Suprapubic skin (tissue), 4 donors: ENCODE results near the gene OR2AT4. TPM values are rescaled to one million over a fixed set of nuclear protein-coding genes. Genes with fewer than 3 reads are reported as not detected.

ENCODE experiments used
- DNase-seq, 2 donors: peaks; one replicate each; pipeline ENCODE4 v3.0.0-alpha.2; 2019; ENCODE audit warnings: low spot score in 2 of 2
- H3K27ac ChIP-seq: fragments of 200-600 bp; sonication (generic); one replicate; pipeline ENCODE4 v1.5.1; 2019
- H3K27me3 ChIP-seq: fragments of 200-600 bp; sonication (generic); one replicate; pipeline ENCODE4 v1.5.1; 2019
- H3K36me3 ChIP-seq: fragments of 200-600 bp; sonication (generic); one replicate; pipeline ENCODE4 v1.5.1; 2019
- H3K4me1 ChIP-seq: fragments of 200-600 bp; sonication (generic); one replicate; pipeline ENCODE4 v1.5.1; 2019
- H3K4me3 ChIP-seq: fragments of 200-600 bp; sonication (generic); one replicate; pipeline ENCODE4 v1.5.1; 2019; ENCODE audit warnings: mild to moderate bottlenecking
- H3K9me3 ChIP-seq: fragments of 200-600 bp; sonication (generic); one replicate; pipeline ENCODE4 v1.5.1; 2019
- EP300 ChIP-seq: sonication (generic); formaldehyde crosslinking; IDR thresholded peaks from one replicate; pipeline ENCODE4 v1.6.1; 2017; ENCODE audit warnings: antibody characterized with exemption
- POLR2A ChIP-seq, 2 donors: fragments of 450-650 bp; IDR thresholded peaks; one replicate each; pipeline ENCODE4 v1.6.1; 2017; ENCODE audit warnings: antibody characterized with exemption in 2 of 2, mild to moderate bottlenecking in 2 of 2, moderate library complexity in 2 of 2
- POLR2AphosphoS5 ChIP-seq, 3 donors: sonication (generic); formaldehyde crosslinking; IDR thresholded peaks; one replicate each; pipeline ENCODE4 v1.6.1; 2017; ENCODE audit warnings: antibody characterized with exemption in 3 of 3
- WGBS: methylation state at CpG from one replicate; pipeline ENCODE4 v1.1.5; 2018; 5-methylcytosine and 5-hydroxymethylcytosine counted together
- total RNA-seq, 4 donors: library from RNA; depleted of rRNA; stranded (reverse); fragments of >200 nt; gene quantifications; one replicate each; pipeline ENCODE4 v1.1.0, GENCODE V29; 2016
- TF ChIP-seq, protein P1 (sequence below), 2 donors: fragments of 200-600 bp in 1 of 2; fragments of 450-650 bp in 1 of 2; sonication (generic) in 1 of 2; IDR thresholded peaks; one replicate each; pipeline ENCODE4 v1.5.1; 2016 to 2019; ENCODE audit warnings: antibody characterized with exemption in 2 of 2, mild to moderate bottlenecking in 1 of 2, moderate library complexity in 1 of 2

The OR2AT4 gene
- total RNA-seq, 4 donors from 2014 or later: not detected

DNA sequence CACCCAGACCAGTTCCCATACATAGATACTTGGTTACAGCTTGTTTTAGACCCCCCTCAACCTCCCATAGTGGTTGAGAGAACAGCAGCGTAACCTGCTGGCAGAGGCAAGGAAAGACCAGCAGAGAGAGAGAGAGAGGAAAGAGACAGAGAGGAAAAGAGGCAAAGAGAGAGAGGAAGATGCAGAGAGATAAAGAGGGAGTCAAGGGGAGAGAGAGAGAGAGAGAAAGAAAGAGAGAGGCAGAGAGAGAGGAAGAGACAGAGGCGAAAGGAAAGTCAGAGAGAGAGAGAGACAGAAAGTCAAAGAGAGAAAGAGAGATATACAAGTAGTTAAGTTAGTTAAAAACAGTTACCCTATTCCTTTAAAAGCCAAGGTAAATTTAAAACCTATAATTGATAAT, 55.4 kb downstream of the OR2AT4 start:
- no peak for DNase-seq
- WGBS: 89% methylated on average over 2 of the region's 2 CpGs
- Histone ChIP-seq H3K36me3 (no peaks in the 10 kb centered on the region), H3K4me3 (no peak overlapping the region), H3K4me1 (no peaks in the 10 kb centered on the region), H3K27ac (no peak overlapping the region), H3K27me3 (no peaks in the 10 kb centered on the region), H3K9me3 (no peaks in the 10 kb centered on the region)
- TF ChIP-seq, protein P1, sequence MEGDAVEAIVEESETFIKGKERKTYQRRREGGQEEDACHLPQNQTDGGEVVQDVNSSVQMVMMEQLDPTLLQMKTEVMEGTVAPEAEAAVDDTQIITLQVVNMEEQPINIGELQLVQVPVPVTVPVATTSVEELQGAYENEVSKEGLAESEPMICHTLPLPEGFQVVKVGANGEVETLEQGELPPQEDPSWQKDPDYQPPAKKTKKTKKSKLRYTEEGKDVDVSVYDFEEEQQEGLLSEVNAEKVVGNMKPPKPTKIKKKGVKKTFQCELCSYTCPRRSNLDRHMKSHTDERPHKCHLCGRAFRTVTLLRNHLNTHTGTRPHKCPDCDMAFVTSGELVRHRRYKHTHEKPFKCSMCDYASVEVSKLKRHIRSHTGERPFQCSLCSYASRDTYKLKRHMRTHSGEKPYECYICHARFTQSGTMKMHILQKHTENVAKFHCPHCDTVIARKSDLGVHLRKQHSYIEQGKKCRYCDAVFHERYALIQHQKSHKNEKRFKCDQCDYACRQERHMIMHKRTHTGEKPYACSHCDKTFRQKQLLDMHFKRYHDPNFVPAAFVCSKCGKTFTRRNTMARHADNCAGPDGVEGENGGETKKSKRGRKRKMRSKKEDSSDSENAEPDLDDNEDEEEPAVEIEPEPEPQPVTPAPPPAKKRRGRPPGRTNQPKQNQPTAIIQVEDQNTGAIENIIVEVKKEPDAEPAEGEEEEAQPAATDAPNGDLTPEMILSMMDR (IDR thresholded peaks at IDR 0.05): no peak
- TF ChIP-seq EP300: no peak
- TF ChIP-seq POLR2AphosphoS5 (IDR thresholded peaks at IDR 0.05): no peak
- TF ChIP-seq POLR2A (IDR thresholded peaks at IDR 0.05): no peak

DNA sequence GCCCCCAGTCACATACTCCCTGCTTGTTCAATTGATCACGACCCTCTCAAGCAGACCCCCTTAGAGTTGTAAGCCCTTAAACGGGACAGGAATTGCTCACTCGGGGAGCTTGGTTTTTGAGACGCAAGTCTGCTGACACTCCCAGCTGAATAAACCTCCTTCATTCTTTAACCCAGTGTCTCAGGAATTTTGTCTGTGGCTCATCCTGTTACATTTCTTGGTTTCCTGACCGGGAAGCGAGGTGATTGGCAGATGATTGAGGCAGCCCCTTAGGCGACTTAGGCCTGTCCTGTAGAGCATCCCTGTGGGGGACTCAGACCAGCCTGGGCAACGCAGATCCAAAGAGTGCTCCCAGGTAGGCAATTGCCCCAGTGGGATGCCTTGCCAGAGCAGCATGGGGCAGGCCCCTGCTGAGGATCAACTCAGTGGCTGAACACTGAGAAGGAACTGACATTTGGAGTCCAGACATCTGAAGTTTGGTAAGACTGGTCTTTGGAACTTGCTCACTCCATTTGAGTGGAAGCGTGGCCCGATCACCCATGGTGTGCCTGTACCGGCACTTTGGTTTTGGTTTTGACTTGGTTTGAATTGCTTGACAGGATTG, 56.4 kb downstream of the OR2AT4 start:
- H3K27ac ChIP-seq: no peak overlapping the region
- no peaks in the 10 kb centered on the region for H3K4me1 ChIP-seq
- TF ChIP-seq, protein P1 (IDR thresholded peaks at IDR 0.05): no peak
- TF ChIP-seq POLR2A (IDR thresholded peaks at IDR 0.05): no peak
- TF ChIP-seq EP300: no peak
- TF ChIP-seq POLR2AphosphoS5 (IDR thresholded peaks at IDR 0.05): no peak
- no peak overlapping the region for H3K4me3 ChIP-seq
- H3K27me3 ChIP-seq: no peaks in the 10 kb centered on the region
- whole genome bisulfite sequencing: 95% methylated on average over 11 of the region's 11 CpGs
- H3K36me3 ChIP-seq: no peaks in the 10 kb centered on the region
- DNase-seq: no peak
- H3K9me3 ChIP-seq: no peaks in the 10 kb centered on the region

DNA sequence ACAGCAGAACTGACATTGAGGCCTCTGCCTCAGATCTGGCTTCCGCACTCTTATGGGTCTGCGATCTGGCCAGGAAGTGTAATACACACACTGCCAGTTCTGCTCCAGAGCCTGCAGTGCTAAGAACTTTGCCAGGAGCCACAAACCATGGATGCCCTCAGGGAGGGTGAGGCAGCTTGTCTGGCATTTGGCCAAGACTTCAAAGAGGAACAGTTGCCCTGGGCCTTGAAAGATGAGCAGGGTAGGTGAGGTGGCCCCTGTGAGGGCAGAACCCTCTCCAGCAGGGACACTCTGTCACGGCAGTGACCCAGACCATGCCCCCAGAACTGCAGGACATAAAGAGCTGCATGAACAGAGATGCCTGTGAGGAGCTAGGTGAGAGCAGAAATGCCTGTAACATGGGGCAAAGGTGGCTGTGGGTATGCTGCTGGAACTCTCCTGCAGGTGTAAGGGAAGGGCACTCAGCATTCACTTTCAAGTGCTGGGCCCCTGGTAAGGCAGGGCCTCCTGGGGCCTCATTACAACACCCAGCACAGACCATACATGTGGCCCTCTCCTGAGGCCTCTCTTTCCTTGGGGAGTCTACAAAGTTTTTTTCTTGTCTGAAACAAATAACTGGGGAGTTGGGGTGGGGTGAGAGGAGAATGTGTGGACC, 60.6 kb downstream of the OR2AT4 start:
- no peak for DNase-seq
- no peak for TF ChIP-seq POLR2AphosphoS5 (IDR thresholded peaks at IDR 0.05)
- TF ChIP-seq POLR2A (IDR thresholded peaks at IDR 0.05): no peak
- TF ChIP-seq EP300: no peak
- TF ChIP-seq, protein P1 (IDR thresholded peaks at IDR 0.05): no peak
- 76% methylated on average over 3 of the region's 3 CpGs for WGBS

DNA sequence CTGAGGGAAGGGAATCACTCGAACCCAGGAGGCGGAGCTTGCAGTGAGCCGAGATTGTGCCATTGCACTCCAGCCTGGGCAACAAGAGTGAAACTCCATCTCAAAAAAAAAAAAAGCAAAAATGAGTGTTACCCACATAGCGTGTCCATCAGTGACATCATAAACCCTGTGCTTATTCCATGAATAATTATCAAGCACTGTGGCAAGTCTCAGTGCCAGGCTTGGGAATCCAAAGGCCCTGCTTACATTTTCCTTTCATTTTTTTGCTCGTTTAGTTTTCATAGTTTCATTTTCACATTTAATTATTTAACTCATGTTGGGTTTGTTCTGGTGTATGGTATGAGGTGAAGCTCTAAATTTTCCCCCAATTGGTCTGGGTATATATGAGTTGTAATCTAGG, 61.4 kb downstream of the OR2AT4 start:
- DNase-seq: no peak
- no peak overlapping the region for H3K4me3 ChIP-seq
- no peaks in the 10 kb centered on the region for H3K4me1 ChIP-seq
- WGBS: 84% methylated on average over 5 of the region's 5 CpGs
- TF ChIP-seq EP300 (no peak), POLR2A (IDR thresholded peaks at IDR 0.05) (no peak), POLR2AphosphoS5 (IDR thresholded peaks at IDR 0.05) (no peak)
- TF ChIP-seq, protein P1 (IDR thresholded peaks at IDR 0.05): no peak
- H3K9me3 ChIP-seq: no peaks in the 10 kb centered on the region
- H3K27me3 ChIP-seq: no peaks in the 10 kb centered on the region
- H3K27ac ChIP-seq: no peak overlapping the region
- H3K36me3 ChIP-seq: no peaks in the 10 kb centered on the region

More for the DNA sequence above, 60.6 kb downstream of the OR2AT4 start:
- H3K27ac ChIP-seq: no peak overlapping the region
- no peak overlapping the region for H3K4me3 ChIP-seq
- H3K36me3 ChIP-seq: no peaks in the 10 kb centered on the region
- no peaks in the 10 kb centered on the region for H3K27me3 ChIP-seq
- no peaks in the 10 kb centered on the region for H3K9me3 ChIP-seq
- H3K4me1 ChIP-seq: no peaks in the 10 kb centered on the region

DNA sequence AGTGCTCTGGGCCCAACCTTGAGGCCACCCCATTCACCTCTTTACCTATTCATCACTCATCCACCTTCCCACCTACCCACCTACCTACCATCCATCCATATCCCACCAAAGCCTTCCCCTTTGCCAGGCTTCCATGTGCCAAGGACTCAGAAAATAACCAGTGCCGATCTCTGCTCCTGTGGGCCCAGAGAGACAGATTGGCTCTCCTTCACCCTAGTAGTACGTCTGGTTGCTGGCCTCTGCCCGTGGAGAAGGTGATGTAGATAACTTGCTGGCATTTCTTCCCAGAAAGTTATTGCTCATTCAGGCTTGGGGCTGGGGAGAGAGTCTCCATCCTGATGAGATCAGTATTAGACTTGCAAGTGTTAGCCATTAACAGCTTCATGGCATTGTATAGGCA, 62.8 kb downstream of the OR2AT4 start:
- Histone ChIP-seq H3K27ac (no peak overlapping the region), H3K4me3 (no peak overlapping the region), H3K9me3 (no peaks in the 10 kb centered on the region), H3K36me3 (no peaks in the 10 kb centered on the region), H3K4me1 (no peaks in the 10 kb centered on the region), H3K27me3 (no peaks in the 10 kb centered on the region)
- no peak for DNase-seq
- WGBS: 91% methylated on average over 3 of the region's 3 CpGs
- TF ChIP-seq, protein P1 (IDR thresholded peaks at IDR 0.05): no peak
- TF ChIP-seq POLR2A (IDR thresholded peaks at IDR 0.05): no peak
- no peak for TF ChIP-seq POLR2AphosphoS5 (IDR thresholded peaks at IDR 0.05)
- TF ChIP-seq EP300: no peak
